MCF 10A (cell line): ENCODE results near the gene NDUFS2. TPM values are rescaled to one million over a fixed set of nuclear protein-coding genes. Genes with fewer than 3 reads are reported as not detected.

Source experiments
- BruUV-seq: library from RNA; stranded (reverse); fragments of 400-500 nt; replicated peaks from 2 replicates; lab custom pipeline; 2021; lab: Mats Ljungman, UMichigan
- CTCF ChIA-PET: fragments of 300-600 bp; sonication (Branson Sonifier 250); formaldehyde crosslinking; extraction: SDS; loops from one replicate; lab custom pipeline; 2021; ENCODE audit warnings: antibody characterized with exemption, inconsistent platforms; lab: Yijun Ruan, JAX
- POLR2A ChIA-PET: fragments of 300-600, 350-650 bp; sonication (Branson Sonifier 250); formaldehyde crosslinking; extraction: SDS; loops from one replicate; lab custom pipeline; 2020; ENCODE audit warnings: antibody characterized with exemption, inconsistent platforms; lab: Yijun Ruan, JAX
- DNase-seq: peaks from one replicate; pipeline ENCODE4 v3.0.0-alpha.2; 2018; ENCODE audit not compliant: unreplicated experiment
- H3K27ac Mint-ChIP-seq: one replicate; pipeline ENCODE4 v1.8.0; 2022; ENCODE audit warnings: mild to moderate bottlenecking, low read depth, mixed read lengths; ENCODE audit not compliant: unreplicated experiment
- H3K27me3 Mint-ChIP-seq: one replicate; pipeline ENCODE4 v1.8.0; 2022; ENCODE audit warnings: mixed read lengths; ENCODE audit not compliant: insufficient read depth, unreplicated experiment
- H3K36me3 Mint-ChIP-seq: one replicate; pipeline ENCODE4 v1.8.0; 2022; ENCODE audit warnings: mild to moderate bottlenecking, moderate library complexity, mixed read lengths; ENCODE audit not compliant: insufficient read depth, unreplicated experiment
- H3K4me1 Mint-ChIP-seq: one replicate; pipeline ENCODE4 v1.8.0; 2022; ENCODE audit warnings: mixed read lengths; ENCODE audit not compliant: insufficient read depth, unreplicated experiment
- H3K4me3 Mint-ChIP-seq: one replicate; pipeline ENCODE4 v1.8.0; 2022; ENCODE audit warnings: mild to moderate bottlenecking, moderate library complexity, mixed read lengths; ENCODE audit not compliant: unreplicated experiment
- H3K9me3 Mint-ChIP-seq: one replicate; pipeline ENCODE4 v1.8.0; 2022; ENCODE audit warnings: mixed read lengths; ENCODE audit not compliant: unreplicated experiment
- intact Hi-C: fragments of 100-400 bp; cut with micrococcal nuclease; formaldehyde crosslinking; loops from 2 replicates; pipeline ENCODE4 v1.14.1; 2022
- total RNA-seq: library from RNA; stranded (reverse); gene quantifications from 2 replicates; pipeline ENCODE4 v1.2.3, GENCODE V29; 2022
- TF ChIP-seq, protein P1 (sequence below): fragments of 200-600 bp; IDR thresholded peaks from one replicate; pipeline ENCODE4 v1.8.0; 2022; ENCODE audit warnings: antibody characterized with exemption, mild to moderate bottlenecking; ENCODE audit not compliant: unreplicated experiment

NDUFS2 gene
- total RNA-seq, 1 experiment from 2014 or later: 149 TPM

DNA sequence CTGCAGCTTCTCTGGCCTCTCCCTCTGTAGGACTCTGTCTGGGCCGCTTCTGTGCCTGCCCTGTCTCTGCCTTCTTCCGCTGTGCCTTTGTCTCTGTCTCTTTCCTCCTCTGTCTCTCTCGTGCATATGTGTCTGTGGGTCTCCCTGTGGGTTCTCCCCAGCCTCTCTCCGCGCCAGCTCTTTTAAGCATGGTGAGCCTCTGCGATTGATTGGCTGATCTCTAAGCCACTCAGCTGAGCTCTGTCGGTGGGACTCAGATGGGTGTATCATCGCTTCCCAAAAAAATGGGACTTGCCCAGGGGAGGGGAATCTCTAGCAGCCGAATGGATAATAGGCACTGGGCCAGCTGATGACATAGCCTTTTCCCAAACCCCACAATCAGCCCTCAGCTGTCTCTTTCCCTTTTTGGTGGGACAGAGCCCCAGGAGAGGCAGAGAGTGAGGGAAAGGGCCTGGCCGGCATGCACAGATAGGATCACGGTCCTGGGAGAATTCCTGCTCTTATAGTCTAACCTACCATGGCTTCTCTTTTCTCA lies 3.2 kb upstream of the NDUFS2 start, which contains the start of gene ADAMTS4:
ADAMTS4 (minus strand) TSS at position 158 of the 535 bp plus-strand sequence. CDS start 427 bp downstream, outside the sequence.
- no peaks in the 10 kb centered on the region for H3K27me3 Mint-ChIP-seq
- ChIA-PET POLR2A (interaction anchor here (0.7 to 2.9 kb wide), 9 partner anchors 12 to 190 kb away, joined by 3 to 11 read pairs (median 4); partner anchors contain the start of genes FCER1G and TOMM40L), CTCF (interaction anchor here (0.5 to 4.1 kb wide), 20 partner anchors 10 to 1221 kb away, joined by 3 to 28 read pairs (median 4); partner anchors contain the start of genes PPOX and TOMM40L)
- BruUV-seq: no TSS peak
- peaks cover 46% of the 10 kb centered on the region for H3K4me1 Mint-ChIP-seq
- peak; percentile 44 for DNase-seq
- H3K4me3 Mint-ChIP-seq: peak within 1 kb of the TSS; percentile 11
- no peaks in the 10 kb centered on the region for H3K9me3 Mint-ChIP-seq
- TF ChIP-seq, protein P1, sequence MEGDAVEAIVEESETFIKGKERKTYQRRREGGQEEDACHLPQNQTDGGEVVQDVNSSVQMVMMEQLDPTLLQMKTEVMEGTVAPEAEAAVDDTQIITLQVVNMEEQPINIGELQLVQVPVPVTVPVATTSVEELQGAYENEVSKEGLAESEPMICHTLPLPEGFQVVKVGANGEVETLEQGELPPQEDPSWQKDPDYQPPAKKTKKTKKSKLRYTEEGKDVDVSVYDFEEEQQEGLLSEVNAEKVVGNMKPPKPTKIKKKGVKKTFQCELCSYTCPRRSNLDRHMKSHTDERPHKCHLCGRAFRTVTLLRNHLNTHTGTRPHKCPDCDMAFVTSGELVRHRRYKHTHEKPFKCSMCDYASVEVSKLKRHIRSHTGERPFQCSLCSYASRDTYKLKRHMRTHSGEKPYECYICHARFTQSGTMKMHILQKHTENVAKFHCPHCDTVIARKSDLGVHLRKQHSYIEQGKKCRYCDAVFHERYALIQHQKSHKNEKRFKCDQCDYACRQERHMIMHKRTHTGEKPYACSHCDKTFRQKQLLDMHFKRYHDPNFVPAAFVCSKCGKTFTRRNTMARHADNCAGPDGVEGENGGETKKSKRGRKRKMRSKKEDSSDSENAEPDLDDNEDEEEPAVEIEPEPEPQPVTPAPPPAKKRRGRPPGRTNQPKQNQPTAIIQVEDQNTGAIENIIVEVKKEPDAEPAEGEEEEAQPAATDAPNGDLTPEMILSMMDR: no peak
- no peak within 1 kb of the TSS for H3K27ac Mint-ChIP-seq
- H3K36me3 Mint-ChIP-seq: peaks cover 15% of the 10 kb centered on the region
- intact Hi-C loops: no loop called here

DNA sequence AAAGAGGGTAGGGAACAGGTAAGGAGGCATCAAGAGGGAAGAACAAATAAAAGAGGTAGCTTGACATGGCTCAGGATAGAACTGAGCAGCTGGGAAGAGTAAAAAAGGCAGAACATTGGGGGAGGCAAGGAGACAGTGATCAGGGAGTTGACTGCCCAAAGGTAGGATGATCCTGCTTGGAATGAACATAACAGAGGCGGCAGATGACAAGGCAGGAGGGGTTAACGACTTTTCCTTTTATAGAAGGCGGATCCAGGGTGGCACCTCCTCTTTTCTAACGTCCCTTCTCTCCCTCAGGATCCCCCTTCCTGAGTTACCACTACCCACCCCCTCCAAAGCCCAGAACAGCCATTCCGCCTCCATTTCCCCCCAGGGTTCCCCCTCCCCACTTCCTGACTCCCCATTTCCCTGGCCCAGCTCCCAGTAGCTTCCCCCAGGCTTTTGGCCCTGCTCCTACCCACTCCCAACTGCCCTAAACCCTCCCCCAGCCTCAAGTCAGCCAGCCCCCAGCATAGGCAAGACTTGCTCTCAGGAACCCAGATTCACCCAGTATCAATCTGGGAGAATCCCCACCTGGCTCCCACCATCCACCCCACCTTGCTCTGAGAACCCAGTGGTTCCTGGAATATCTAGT lies 2.5 kb upstream of the NDUFS2 start:
- Mint-ChIP-seq H3K9me3 (no peaks in the 10 kb centered on the region), H3K36me3 (peaks cover 22% of the 10 kb centered on the region), H3K27me3 (no peaks in the 10 kb centered on the region), H3K4me3 (no peak overlapping the region), H3K4me1 (peaks cover 53% of the 10 kb centered on the region), H3K27ac (no peak overlapping the region)
- ChIA-PET POLR2A (interaction anchor here (1.0 to 2.9 kb wide), 5 partner anchors 18 to 190 kb away, joined by 3 to 11 read pairs (median 5); partner anchors contain the start of gene TOMM40L), CTCF (interaction anchor here (0.5 to 4.1 kb wide), 14 partner anchors 9 to 1221 kb away, joined by 3 to 28 read pairs (median 4); partner anchors contain the start of genes PPOX and TOMM40L)
- no TSS peak for BruUV-seq
- intact Hi-C loops: no loop called here
- TF ChIP-seq, protein P1: no peak
- no peak for DNase-seq

- H3K4me1 Mint-ChIP-seq: peaks cover 59% of the 10 kb centered on the region
- H3K27me3 Mint-ChIP-seq: no peaks in the 10 kb centered on the region
- H3K9me3 Mint-ChIP-seq: no peaks in the 10 kb centered on the region
- DNase-seq: no peak
- peak overlapping the region; percentile 96 for H3K27ac Mint-ChIP-seq
- no TSS peak for BruUV-seq
- intact Hi-C loops: no loop called here
- H3K36me3 Mint-ChIP-seq: peaks cover 30% of the 10 kb centered on the region
- CTCF ChIA-PET: interaction anchor here (0.5 to 14.7 kb wide), 9 partner anchors 7 to 792 kb away, joined by 3 to 444 read pairs (median 9); partner anchors contain the start of genes APOA2, FCER1G, PPOX and TOMM40L
- POLR2A ChIA-PET: interaction anchor here (0.9 to 6.1 kb wide), 15 partner anchors 8 to 189 kb away, joined by 3 to 58 read pairs (median 14); partner anchors contain the start of genes B4GALT3, DEDD, F11R and FCER1G
- H3K4me3 Mint-ChIP-seq: no peak overlapping the region
- TF ChIP-seq, protein P1: no peak
Observed at GRCh38 chr1:161200421-161200991, 1.7 kb upstream of the NDUFS2 start.
